ENCODE data around the gene TUBA3E.
"Not testable (repeated sequence)": the region's sequence is repeated elsewhere in the genome, so short reads cannot be mapped to it uniquely, and the experiment has no call there.

The TUBA3E gene

GRCh38 chr2:130143266-130144039 is 54.8 kb downstream of the TUBA3E start:
- DNase-seq (ENCODE audit: low spot score), result not testable (repeated sequence)

GRCh38 chr2:130142396-130143265 is 55.6 kb downstream of the TUBA3E start:
- DNase-seq (ENCODE audit: low spot score), result not testable (repeated sequence)
